Glutamatergic neuron (in vitro differentiated cells): ENCODE measurements around the gene CFAP157. TPM values are rescaled to one million over a fixed set of nuclear protein-coding genes. Genes with fewer than 3 reads are reported as not detected.

Experiments
- DNase-seq: peaks from one replicate; pipeline ENCODE4 v3.0.0; 2022
- H3K27ac Mint-ChIP-seq: one replicate; pipeline ENCODE4 v1.8.0; 2020; ENCODE audit warnings: mild to moderate bottlenecking, mixed read lengths, inconsistent platforms; ENCODE audit not compliant: unreplicated experiment
- H3K27me3 Mint-ChIP-seq: one replicate; pipeline ENCODE4 v1.8.0; 2020; ENCODE audit warnings: mild to moderate bottlenecking, moderate library complexity, mixed read lengths, inconsistent platforms; ENCODE audit not compliant: unreplicated experiment
- H3K36me3 Mint-ChIP-seq: one replicate; pipeline ENCODE4 v1.8.0; 2020; ENCODE audit warnings: mild to moderate bottlenecking, mixed read lengths, inconsistent platforms; ENCODE audit not compliant: unreplicated experiment
- H3K4me1 Mint-ChIP-seq: one replicate; pipeline ENCODE4 v1.8.0; 2020; ENCODE audit warnings: mild to moderate bottlenecking, low read depth, mixed read lengths, inconsistent platforms; ENCODE audit not compliant: unreplicated experiment
- H3K4me3 Mint-ChIP-seq: one replicate; pipeline ENCODE4 v1.8.0; 2020; ENCODE audit warnings: mild to moderate bottlenecking, mixed read lengths, inconsistent platforms; ENCODE audit not compliant: unreplicated experiment
- H3K9me3 Mint-ChIP-seq: one replicate; pipeline ENCODE4 v1.8.0; 2020; ENCODE audit warnings: mild to moderate bottlenecking, moderate library complexity, mixed read lengths, inconsistent platforms; ENCODE audit not compliant: unreplicated experiment
- CTCF ChIP-seq: fragments of 200-600 bp; sonication (generic); IDR thresholded peaks from one replicate; pipeline ENCODE4 v1.5.0; 2021; ENCODE audit not compliant: partially characterized antibody, unreplicated experiment
- total RNA-seq: library from RNA; stranded (reverse); fragmentation: NEBNext Ultra II Directional; extraction: Animal tissue kit (Norgen Biotek cat#: 25700); gene quantifications from one replicate; pipeline ENCODE4 v1.2.1, GENCODE V29; 2021; ENCODE audit not compliant: unreplicated experiment

CFAP157 gene
- total RNA-seq, 1 donor from 2014 or later, result 0.61 TPM

DNA sequence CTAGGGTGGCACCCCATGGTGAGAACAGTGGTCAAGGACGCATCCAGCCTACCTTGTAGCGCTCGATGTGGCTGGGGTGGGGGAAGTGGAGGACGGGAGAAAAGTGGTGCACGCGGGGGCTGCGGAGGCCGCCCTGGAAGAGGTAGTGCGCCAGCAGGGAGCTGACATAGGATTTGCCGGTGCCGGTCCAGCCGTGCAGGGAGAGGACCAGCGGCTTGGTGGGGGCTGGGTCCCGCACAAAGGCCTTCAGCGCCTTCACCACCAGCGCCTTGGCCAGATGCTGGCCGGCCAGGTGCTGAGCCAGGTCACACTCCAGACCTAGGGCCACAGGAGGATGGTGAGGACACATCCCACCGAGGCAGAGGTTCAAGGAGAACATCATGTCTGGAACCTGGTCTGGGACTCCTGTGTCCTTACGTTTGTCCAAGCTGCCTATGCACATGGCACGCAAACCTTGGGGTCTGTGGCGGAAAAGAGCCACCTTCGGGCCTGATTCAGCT lies 27.5 kb downstream of the CFAP157 start:
- H3K9me3 Mint-ChIP-seq, result peaks cover 2% of the 10 kb centered on the region
- DNase-seq, result no peak
- peak overlapping the region; percentile 67 for H3K4me3 Mint-ChIP-seq
- H3K36me3 Mint-ChIP-seq, result peaks cover 5% of the 10 kb centered on the region
- H3K27me3 Mint-ChIP-seq, result peaks cover 6% of the 10 kb centered on the region
- H3K4me1 Mint-ChIP-seq, result peaks cover 4% of the 10 kb centered on the region
- peak overlapping the region; percentile 43 for H3K27ac Mint-ChIP-seq
- no peak for TF ChIP-seq CTCF

GRCh38 chr9:127734747-127735529 lies 28.1 kb downstream of the CFAP157 start, which contains the start of gene TOR2A:
TSS of gene TOR2A (minus strand) at chr9:127735294. CDS start at chr9:127735270, 24 bp downstream.
- Mint-ChIP-seq H3K36me3 (peaks cover 5% of the 10 kb centered on the region), H3K27ac (peak within 1 kb of the TSS; percentile 68), H3K9me3 (peaks cover 2% of the 10 kb centered on the region), H3K4me3 (peak within 1 kb of the TSS; percentile 90), H3K4me1 (peaks cover 4% of the 10 kb centered on the region), H3K27me3 (peaks cover 6% of the 10 kb centered on the region)
- DNase-seq, result peak; percentile 99
- TF ChIP-seq CTCF, result peak; percentile 92

- peak overlapping the region; percentile 68 for H3K27ac Mint-ChIP-seq
- H3K4me1 Mint-ChIP-seq, result peaks cover 4% of the 10 kb centered on the region
- no peak for DNase-seq
- H3K9me3 Mint-ChIP-seq, result peaks cover under 1% of the 10 kb centered on the region
- H3K27me3 Mint-ChIP-seq, result peaks cover 6% of the 10 kb centered on the region
- peaks cover 5% of the 10 kb centered on the region for H3K36me3 Mint-ChIP-seq
- TF ChIP-seq CTCF, result no peak
- peak overlapping the region; percentile 90 for H3K4me3 Mint-ChIP-seq
Observed at GRCh38 chr9:127735530-127736185, 28.9 kb downstream of the CFAP157 start.

GRCh38 chr9:127738666-127739065 lies 31.9 kb downstream of the CFAP157 start:
- H3K36me3 Mint-ChIP-seq, result peaks cover 5% of the 10 kb centered on the region
- H3K27ac Mint-ChIP-seq, result no peak overlapping the region
- H3K4me3 Mint-ChIP-seq, result no peak overlapping the region
- no peak for TF ChIP-seq CTCF
- H3K9me3 Mint-ChIP-seq, result peaks cover 3% of the 10 kb centered on the region
- H3K4me1 Mint-ChIP-seq, result peaks cover 15% of the 10 kb centered on the region
- H3K27me3 Mint-ChIP-seq, result peaks cover 8% of the 10 kb centered on the region
- no peak for DNase-seq
